ENCODE results near the gene PPM1M.
A peak's percentile ranks its signal among the peaks of the same experiment; 100 is the strongest.

The PPM1M gene

DNA sequence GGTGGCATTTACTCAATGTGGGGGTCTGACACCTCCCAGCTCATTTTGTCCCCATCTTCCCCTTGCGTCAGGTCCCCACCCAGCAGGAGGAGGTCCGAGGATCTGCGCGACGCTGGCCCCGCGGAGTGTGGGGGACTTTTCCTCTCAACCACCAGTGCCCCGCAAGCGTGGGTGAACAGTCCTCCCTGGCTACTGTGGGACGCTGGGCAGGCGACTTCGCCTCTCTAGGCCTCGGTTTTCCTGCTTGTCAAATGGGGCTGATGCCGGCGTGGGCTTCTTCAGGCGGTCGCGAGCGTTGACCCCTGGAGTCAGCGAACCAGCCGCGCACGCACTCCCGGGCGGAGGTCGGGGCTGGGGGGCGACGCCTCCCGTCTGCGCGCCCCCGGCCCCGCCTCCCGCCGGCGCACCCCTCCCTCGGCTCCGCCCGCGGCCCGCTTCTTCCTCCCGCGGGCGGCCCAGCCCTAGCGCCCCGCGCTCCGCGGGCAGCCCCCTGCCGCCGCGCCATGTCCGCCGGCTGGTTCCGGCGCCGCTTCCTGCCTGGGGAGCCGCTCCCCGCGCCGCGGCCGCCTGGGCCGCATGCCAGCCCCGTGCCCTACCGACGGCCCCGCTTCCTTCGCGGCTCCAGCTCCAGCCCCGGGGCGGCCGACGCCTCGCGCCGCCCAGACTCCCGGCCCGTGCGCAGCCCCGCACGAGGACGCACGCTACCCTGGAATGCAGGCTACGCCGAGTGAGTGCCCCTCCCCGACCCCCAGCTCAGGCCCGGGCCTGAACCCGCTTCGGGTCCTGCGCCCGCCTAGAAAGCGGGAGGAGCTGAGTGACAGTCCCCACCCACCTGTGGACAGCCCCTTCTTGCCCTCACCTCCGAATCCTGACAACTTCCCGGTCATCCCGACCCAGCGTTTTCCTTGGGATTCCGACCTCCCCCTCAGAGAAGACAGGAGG is at the start of gene PPM1M:
TSS of gene PPM1M (plus strand) at position 438 of the 942 bp plus-strand sequence. CDS start at position 504, 66 bp downstream.
- peak in 3 of 10 donors; percentile 27 to 89 (median 84) for DNase-seq
- intact Hi-C loops (cut with DNase I), result no loop called here

DNA sequence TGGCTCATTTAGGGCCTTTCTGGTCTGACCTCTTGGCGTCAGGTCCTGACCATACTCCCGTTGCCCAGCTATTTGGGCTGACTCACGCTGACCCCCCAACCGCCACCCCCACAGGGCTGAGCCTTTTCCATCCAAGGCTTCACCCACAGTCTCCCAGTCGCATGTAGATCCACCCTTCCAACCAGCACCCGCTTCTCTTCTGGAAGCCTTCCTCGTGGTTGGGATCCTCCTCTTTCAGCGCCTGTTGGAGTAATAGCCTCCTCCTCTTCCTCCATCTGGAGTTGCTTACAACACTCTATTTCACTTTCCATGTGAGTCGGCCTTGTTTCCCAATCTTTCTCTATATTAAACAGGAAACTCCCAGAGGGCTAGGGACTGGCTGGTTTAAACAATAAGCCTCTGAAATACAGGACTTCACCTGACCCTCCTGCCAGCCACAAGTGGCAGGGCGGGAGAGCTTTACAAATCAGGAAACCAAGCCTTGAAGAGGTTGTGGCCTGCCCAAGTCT is 49.7 kb upstream of the PPM1M start:
- intact Hi-C loops (cut with DNase I), result loop anchor here (5.0 kb wide), 1 partner anchor 81 kb away; the partner anchor contains the start of gene WDR82
- no peak for DNase-seq

GRCh38 chr3:52196977-52197376 is 48.6 kb upstream of the PPM1M start:
- DNase-seq, result peak in 1 of 10 donors; percentile 82
- intact Hi-C loops (cut with DNase I), result loop anchor here (5.0 kb wide), 1 partner anchor 80 kb away; the partner anchor contains the start of gene WDR82

- DNase-seq, result peak in 2 of 10 donors; percentile 27 to 87
- intact Hi-C loops (cut with DNase I), result loop anchor here (5.0 kb wide), 1 partner anchor 80 kb away; the partner anchor contains the start of gene WDR82
Measured at GRCh38 chr3:52197499-52197841, 48.1 kb upstream of the PPM1M start.

GRCh38 chr3:52197842-52198625 is 47.5 kb upstream of the PPM1M start, which contains the start of gene ALAS1:
Gene ALAS1 (plus strand): TSS chr3:52198160. CDS start chr3:52199242, 1,082 bp downstream.
- peak; percentile 75 to 98 (median 87) for DNase-seq
- intact Hi-C loops (cut with DNase I), result loop anchor here (1.0 to 5.0 kb wide), 2 partner anchors 44 to 79 kb away; partner anchors contain the start of genes POC1A and WDR82

DNA sequence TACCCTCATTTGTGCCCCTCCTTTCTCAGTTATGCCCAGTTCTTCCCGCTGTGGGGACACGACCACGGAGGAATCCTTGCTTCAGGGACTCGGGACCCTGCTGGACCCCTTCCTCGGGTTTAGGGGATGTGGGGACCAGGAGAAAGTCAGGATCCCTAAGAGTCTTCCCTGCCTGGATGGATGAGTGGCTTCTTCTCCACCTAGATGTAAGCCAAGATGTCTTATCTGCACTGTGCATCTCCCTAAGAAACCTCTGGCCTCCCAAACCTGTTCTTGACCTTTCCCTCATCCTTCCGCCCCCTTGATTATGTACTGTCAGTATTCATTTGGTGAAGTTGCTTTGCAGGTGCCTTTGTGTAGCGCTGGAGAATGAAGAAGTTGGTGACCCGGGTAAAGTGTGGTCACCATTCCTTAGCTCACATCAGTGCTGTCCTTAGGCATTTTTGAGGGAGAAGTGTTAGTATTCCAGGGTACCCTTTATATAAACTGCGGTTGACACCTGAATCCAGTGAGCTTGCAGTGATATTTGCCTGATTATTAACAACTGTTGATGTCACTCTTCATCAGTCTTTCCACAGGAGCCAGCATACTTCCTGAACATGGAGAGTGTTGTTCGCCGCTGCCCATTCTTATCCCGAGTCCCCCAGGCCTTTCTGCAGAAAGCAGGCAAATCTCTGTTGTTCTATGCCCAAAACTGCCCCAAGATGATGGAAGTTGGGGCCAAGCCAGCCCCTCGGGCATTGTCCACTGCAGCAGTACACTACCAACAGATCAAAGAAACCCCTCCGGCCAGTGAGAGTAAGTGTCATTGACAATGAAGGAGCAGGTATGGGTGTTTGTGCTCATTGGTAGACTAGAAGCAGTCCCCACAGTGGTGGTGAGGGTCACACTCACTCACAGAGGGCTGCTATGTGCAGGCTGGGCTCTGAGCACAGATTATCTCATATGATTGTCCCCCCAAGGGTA is 46.6 kb upstream of the PPM1M start:
- intact Hi-C loops (cut with DNase I), result loop anchor here (1.0 to 5.0 kb wide), 2 partner anchors 45 to 78 kb away; partner anchors contain the start of genes POC1A and WDR82
- no peak for DNase-seq

- peak in 1 of 10 donors; percentile 6 for DNase-seq
- intact Hi-C loops (cut with DNase I), result no loop called here
Measured at GRCh38 chr3:52200981-52201679, 44.4 kb upstream of the PPM1M start.

DNA sequence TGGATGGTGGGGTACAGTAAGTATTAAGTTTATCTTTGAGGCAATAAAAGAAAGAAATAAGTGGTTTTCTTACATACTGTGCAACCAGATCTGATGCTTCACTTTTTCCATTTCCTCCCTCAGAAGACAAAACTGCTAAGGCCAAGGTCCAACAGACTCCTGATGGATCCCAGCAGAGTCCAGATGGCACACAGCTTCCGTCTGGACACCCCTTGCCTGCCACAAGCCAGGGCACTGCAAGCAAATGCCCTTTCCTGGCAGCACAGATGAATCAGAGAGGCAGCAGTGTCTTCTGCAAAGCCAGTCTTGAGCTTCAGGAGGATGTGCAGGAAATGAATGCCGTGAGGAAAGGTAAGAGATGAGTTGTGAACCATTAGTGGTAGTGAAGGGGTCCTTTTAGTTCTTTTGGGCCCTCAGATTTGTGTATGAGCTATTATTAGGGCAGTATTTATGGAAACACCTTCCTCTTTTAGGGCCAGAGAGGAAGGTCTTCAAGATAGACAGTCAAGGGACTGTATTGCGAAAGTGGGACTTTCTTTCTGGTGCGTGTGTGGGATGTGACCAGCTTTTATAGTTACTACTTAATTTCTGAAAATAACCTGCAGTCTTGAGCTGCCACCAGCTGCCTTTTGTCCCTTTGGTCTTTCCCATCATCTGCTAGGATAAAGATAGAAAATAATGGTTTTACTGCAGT is 43.0 kb upstream of the PPM1M start:
- DNase-seq, result no peak
- intact Hi-C loops (cut with DNase I), result no loop called here

- DNase-seq, result no peak
- intact Hi-C loops (cut with DNase I), result no loop called here
Measured at GRCh38 chr3:52203701-52204100, 41.9 kb upstream of the PPM1M start.

DNA sequence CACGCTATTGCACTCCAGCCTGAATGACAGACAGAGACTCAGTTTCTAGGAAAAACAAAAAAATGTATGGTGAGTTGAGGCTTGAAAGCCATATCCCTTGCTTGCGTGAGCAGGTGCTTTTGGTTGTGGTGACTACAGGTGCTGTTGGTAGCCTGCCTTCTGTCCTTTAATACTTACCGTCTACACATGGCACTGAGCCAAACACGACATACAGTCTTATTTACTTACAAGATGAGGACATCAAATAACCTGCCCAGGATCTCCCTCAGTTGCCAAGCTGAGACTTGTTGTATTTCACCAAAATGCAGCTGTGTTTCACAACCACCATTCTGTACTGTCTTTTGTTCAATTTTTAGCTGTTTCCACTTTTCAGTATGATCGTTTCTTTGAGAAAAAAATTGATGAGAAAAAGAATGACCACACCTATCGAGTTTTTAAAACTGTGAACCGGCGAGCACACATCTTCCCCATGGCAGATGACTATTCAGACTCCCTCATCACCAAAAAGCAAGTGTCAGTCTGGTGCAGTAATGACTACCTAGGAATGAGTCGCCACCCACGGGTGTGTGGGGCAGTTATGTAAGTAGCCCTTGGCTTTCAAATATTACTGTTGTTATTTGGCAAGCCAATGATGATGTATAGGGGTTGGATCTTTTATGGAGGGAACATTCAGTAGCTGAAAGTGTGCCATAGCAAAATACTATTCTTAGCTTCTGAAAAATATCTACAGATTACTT is 41.1 kb upstream of the PPM1M start:
- intact Hi-C loops (cut with DNase I), result no loop called here
- DNase-seq, result peak in 1 of 10 donors; percentile 16

GRCh38 chr3:52205727-52206372 is 39.7 kb upstream of the PPM1M start:
- intact Hi-C loops (cut with DNase I), result no loop called here
- peak in 1 of 10 donors; percentile 24 for DNase-seq

DNA sequence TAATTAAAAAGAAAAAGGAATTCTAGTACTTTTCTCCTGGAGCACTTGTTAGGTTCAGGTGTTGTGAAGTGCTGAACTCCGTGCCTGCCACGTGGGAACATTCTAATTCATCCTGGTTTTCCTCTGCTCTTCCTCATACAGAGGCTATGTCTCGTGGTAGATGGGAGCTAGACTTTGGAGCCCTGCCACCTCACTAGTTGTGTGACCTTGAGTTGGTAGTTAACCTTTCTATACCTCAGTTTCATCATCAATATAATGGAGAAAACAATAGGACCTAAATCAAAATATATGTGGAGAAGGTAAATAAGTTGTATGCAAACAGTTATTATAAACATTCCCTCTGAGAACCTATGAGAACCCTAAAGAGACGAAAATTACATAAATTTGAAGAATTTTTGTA is 37.0 kb upstream of the PPM1M start:
- intact Hi-C loops (cut with DNase I), result no loop called here
- DNase-seq, result peak in 1 of 10 donors; percentile 2

GRCh38 chr3:52210037-52210436 is 35.5 kb upstream of the PPM1M start:
- intact Hi-C loops (cut with DNase I), result no loop called here

DNA sequence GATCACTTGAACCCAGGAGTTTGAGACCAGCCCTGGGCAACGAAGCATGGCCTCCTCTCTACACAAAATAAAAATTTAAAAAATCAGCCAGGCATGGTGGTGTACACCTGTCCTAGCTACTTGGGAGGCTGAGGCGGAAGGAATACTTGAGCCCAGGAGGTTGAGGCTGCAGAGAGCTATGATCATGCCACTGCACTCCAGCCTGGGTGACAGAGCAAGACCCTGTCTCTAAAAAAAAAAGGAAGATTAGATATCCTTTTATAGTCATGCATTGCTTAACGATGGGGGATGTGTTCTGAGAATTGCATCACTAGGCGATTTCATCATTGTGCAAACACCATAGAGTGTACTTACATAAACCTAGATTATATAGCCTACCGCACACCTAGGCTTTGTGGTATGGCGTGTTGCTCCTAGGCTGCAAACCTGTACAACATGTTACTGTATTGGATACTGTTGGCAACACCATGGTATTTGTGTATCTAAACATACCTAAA is 35.0 kb upstream of the PPM1M start:
- intact Hi-C loops (cut with DNase I), result no loop called here
- no peak for DNase-seq

More at GRCh38 chr3:52210037-52210436, 35.5 kb upstream of the PPM1M start:
- DNase-seq, result peak in 1 of 10 donors; percentile 25

DNA sequence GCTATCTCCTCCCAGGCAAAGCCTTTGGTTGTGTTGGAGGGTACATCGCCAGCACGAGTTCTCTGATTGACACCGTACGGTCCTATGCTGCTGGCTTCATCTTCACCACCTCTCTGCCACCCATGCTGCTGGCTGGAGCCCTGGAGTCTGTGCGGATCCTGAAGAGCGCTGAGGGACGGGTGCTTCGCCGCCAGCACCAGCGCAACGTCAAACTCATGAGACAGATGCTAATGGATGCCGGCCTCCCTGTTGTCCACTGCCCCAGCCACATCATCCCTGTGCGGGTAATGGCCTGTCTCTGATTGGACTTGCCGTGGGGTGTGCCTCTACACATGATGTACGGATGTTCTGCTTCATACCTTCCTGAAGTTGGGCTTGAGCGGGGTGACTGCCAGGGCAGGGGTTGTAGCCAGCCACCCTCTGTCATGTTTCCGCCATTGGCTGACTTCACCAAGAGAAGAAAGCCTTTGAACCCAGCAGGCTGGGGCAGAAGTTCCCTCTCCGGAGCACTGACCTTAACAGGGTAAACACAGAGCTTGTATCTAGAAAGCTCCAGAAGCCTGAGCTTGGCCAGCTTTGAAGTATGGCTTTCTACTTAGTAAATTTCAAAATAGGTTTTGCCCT is 34.2 kb upstream of the PPM1M start:
- peak in 1 of 10 donors; percentile 48 for DNase-seq
- intact Hi-C loops (cut with DNase I), result no loop called here

DNA sequence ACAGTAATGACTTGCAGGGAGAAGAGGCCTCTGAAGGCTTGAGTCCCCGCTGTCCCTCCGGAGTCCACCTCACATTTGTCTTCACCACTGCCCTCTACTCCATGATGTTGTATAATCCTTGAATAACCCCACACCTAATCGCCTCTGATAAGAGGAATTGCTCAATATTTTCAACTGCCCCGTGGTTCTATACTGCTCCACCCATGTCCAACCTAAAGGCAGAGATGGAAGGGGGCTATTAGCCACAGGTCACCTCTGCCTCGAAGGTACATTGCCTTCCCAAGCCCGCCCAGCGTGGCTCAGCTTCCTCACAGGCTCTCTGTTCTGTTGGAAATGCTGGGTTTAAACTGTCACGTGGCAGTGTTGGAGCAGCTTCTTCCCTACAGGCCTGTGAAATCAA is 32.6 kb upstream of the PPM1M start:
- DNase-seq, result no peak

More for the DNA sequence above, 32.6 kb upstream of the PPM1M start:
- intact Hi-C loops (cut with DNase I), result no loop called here

All from posterior cingulate gyrus (tissue), 11 donors.